ENCODE results near the gene LST1.
A peak's percentile ranks its signal among the peaks of the same experiment; 100 is the strongest.

Gene LST1

DNA sequence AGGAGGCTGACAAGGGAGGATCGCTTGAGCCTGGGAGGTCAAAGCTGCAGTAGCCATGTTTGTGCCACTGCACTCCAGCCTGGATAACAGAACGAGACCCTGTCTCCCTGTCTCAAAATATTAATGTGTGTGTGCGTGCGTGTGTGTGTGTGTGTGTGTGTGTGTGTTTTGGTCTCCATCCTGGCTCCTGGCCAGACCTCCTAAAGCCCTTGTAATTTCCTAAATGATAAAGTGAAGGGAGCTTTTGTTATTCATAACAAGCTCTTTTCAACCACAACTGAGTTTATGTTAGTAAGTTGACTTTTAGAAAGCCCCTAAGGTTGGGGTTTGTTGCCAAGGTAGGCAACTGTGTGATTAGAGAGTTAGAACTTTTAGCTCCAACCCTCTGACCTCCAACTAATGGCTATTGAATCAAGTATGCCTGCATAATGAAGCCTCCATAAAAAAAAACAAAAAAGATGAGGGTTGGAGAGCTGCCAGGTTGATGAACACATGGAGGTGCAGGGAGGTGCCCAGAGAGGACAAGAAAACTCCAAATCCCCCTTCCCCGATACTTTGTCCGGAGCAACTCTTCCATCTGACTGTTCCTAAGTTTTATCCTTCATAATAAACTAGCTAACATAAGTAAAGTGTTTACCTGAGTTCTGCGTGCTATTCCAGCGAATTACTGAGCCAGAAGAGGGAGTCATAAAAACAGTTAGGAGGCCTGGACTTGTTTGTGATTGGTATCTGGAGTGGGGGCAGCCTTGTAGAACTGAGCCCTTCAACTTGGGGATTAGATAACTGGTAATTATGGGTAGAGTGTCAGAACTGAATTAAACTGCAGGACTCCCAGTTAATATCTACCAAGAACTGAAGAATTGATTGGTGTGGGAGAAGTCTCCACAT lies 23.7 kb downstream of the LST1 start:
- H2AK5ac ChIP-seq (ENCODE audit: low read length), result no peak overlapping the region
- no peak overlapping the region for H3K4ac ChIP-seq (ENCODE audit: low read depth, low read length)
- no peak overlapping the region for H4K5ac ChIP-seq (ENCODE audit: low read length)
- no peaks in the 10 kb centered on the region for H3K27me3 ChIP-seq (ENCODE audit: insufficient read depth, low read length, poor library complexity)
- no peak overlapping the region for H3K23ac ChIP-seq (ENCODE audit: low read length)
- no peak overlapping the region for H2BK120ac ChIP-seq (ENCODE audit: low read depth, low read length)
- H2BK15ac ChIP-seq (replicated peaks; ENCODE audit: low read depth), result no peak overlapping the region
- no peaks in the 10 kb centered on the region for H3K79me1 ChIP-seq (ENCODE audit: low read length)
- no peak overlapping the region for H3K4me2 ChIP-seq (ENCODE audit: low read length)
- no peak overlapping the region for H3K9ac ChIP-seq (ENCODE audit: low read length)
- H2BK5ac ChIP-seq (ENCODE audit: low read length), result no peak overlapping the region
- H3K27ac ChIP-seq (ENCODE audit: low read depth, low read length), result no peak overlapping the region
- no peak overlapping the region for H4K8ac ChIP-seq (ENCODE audit: low read depth, low read length)
- no CpG with 5 or more reads among the region's 8 CpGs for WGBS (ENCODE audit: extremely low coverage, insufficient coverage, low lambda C conversion rate)
- no peak overlapping the region for H3K4me3 ChIP-seq (ENCODE audit: low read length)
- H3K79me2 ChIP-seq (ENCODE audit: control insufficient read depth, insufficient read depth, low read length), result no peaks in the 10 kb centered on the region
- peaks cover 2% of the 10 kb centered on the region for H3K4me1 ChIP-seq (ENCODE audit: control insufficient read depth, low read depth, low read length)
- peak overlapping the region; percentile 17 for H3K56ac ChIP-seq (ENCODE audit: low read length)
- no peak overlapping the region for H3K18ac ChIP-seq (ENCODE audit: low read length)
- no peak for DNase-seq
- H3K36me3 ChIP-seq (ENCODE audit: control insufficient read depth, insufficient read depth, low read length), result no peaks in the 10 kb centered on the region

GRCh38 chr6:31610968-31611367 lies 24.9 kb downstream of the LST1 start:
- Histone ChIP-seq H3K36me3 (ENCODE audit: control insufficient read depth, insufficient read depth, low read length) (no peaks in the 10 kb centered on the region), H3K79me2 (ENCODE audit: control insufficient read depth, insufficient read depth, low read length) (no peaks in the 10 kb centered on the region), H3K18ac (ENCODE audit: low read length) (no peak overlapping the region), H3K4me1 (ENCODE audit: control insufficient read depth, low read depth, low read length) (peaks cover 10% of the 10 kb centered on the region), H2BK120ac (ENCODE audit: low read depth, low read length) (no peak overlapping the region), H3K27ac (ENCODE audit: low read depth, low read length) (no peak overlapping the region), H4K5ac (ENCODE audit: low read length) (no peak overlapping the region), H3K4me3 (ENCODE audit: low read length) (no peak overlapping the region), H4K8ac (ENCODE audit: low read depth, low read length) (no peak overlapping the region), H2AK5ac (ENCODE audit: low read length) (no peak overlapping the region), H3K4me2 (ENCODE audit: low read length) (no peak overlapping the region), H2BK5ac (ENCODE audit: low read length) (no peak overlapping the region), H2BK15ac (replicated peaks; ENCODE audit: low read depth) (no peak overlapping the region), H3K4ac (ENCODE audit: low read depth, low read length) (no peak overlapping the region), H3K27me3 (ENCODE audit: insufficient read depth, low read length, poor library complexity) (no peaks in the 10 kb centered on the region), H3K9ac (ENCODE audit: low read length) (no peak overlapping the region), H3K79me1 (ENCODE audit: low read length) (no peaks in the 10 kb centered on the region), H3K23ac (ENCODE audit: low read length) (no peak overlapping the region), H3K56ac (ENCODE audit: low read length) (no peak overlapping the region)
- DNase-seq, result no peak
- no CpG with 5 or more reads among the region's 4 CpGs for WGBS (ENCODE audit: extremely low coverage, insufficient coverage, low lambda C conversion rate)

DNA sequence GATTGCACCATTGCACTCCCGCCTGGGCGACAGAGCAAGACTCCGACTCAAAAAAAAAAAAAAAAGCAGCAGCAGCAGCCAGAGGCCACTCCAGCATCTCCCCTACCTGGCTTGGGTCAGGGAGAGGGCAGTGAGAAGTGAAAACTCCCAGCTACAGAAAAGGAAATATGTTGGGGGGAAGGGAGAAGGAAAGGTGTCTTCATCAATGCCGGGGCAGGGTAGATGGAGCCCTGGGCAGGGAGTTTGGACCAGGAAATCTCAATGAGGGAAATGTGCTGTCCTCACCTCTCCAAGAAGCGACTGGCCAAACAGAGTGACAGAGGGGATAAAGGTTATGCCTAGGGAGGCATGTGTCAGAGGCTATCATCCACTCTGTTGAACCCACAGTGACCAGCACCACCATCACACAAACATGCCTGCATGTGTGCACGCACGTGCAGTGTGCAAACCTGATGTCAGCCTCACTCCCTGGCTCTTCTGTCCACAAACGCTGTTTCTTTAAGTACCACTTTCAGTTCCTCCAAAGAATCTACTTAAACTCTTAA lies 28.1 kb downstream of the LST1 start:
- no peak overlapping the region for H3K18ac ChIP-seq (ENCODE audit: low read length)
- peaks cover 8% of the 10 kb centered on the region for H3K4me1 ChIP-seq (ENCODE audit: control insufficient read depth, low read depth, low read length)
- H3K56ac ChIP-seq (ENCODE audit: low read length), result no peak overlapping the region
- H3K27ac ChIP-seq (ENCODE audit: low read depth, low read length), result no peak overlapping the region
- no peaks in the 10 kb centered on the region for H3K79me2 ChIP-seq (ENCODE audit: control insufficient read depth, insufficient read depth, low read length)
- no peaks in the 10 kb centered on the region for H3K79me1 ChIP-seq (ENCODE audit: low read length)
- H4K5ac ChIP-seq (ENCODE audit: low read length), result no peak overlapping the region
- no peak overlapping the region for H3K9ac ChIP-seq (ENCODE audit: low read length)
- no peak overlapping the region for H3K4ac ChIP-seq (ENCODE audit: low read depth, low read length)
- no peak overlapping the region for H2BK15ac ChIP-seq (replicated peaks; ENCODE audit: low read depth)
- H2BK120ac ChIP-seq (ENCODE audit: low read depth, low read length), result no peak overlapping the region
- no peak overlapping the region for H3K4me2 ChIP-seq (ENCODE audit: low read length)
- H3K4me3 ChIP-seq (ENCODE audit: low read length), result no peak overlapping the region
- no peak overlapping the region for H2BK5ac ChIP-seq (ENCODE audit: low read length)
- WGBS (ENCODE audit: extremely low coverage, insufficient coverage, low lambda C conversion rate), result no CpG with 5 or more reads among the region's 8 CpGs
- no peaks in the 10 kb centered on the region for H3K36me3 ChIP-seq (ENCODE audit: control insufficient read depth, insufficient read depth, low read length)
- H4K8ac ChIP-seq (ENCODE audit: low read depth, low read length), result no peak overlapping the region
- H3K23ac ChIP-seq (ENCODE audit: low read length), result no peak overlapping the region
- H2AK5ac ChIP-seq (ENCODE audit: low read length), result no peak overlapping the region
- H3K27me3 ChIP-seq (ENCODE audit: insufficient read depth, low read length, poor library complexity), result no peaks in the 10 kb centered on the region
- DNase-seq, result no peak

DNA sequence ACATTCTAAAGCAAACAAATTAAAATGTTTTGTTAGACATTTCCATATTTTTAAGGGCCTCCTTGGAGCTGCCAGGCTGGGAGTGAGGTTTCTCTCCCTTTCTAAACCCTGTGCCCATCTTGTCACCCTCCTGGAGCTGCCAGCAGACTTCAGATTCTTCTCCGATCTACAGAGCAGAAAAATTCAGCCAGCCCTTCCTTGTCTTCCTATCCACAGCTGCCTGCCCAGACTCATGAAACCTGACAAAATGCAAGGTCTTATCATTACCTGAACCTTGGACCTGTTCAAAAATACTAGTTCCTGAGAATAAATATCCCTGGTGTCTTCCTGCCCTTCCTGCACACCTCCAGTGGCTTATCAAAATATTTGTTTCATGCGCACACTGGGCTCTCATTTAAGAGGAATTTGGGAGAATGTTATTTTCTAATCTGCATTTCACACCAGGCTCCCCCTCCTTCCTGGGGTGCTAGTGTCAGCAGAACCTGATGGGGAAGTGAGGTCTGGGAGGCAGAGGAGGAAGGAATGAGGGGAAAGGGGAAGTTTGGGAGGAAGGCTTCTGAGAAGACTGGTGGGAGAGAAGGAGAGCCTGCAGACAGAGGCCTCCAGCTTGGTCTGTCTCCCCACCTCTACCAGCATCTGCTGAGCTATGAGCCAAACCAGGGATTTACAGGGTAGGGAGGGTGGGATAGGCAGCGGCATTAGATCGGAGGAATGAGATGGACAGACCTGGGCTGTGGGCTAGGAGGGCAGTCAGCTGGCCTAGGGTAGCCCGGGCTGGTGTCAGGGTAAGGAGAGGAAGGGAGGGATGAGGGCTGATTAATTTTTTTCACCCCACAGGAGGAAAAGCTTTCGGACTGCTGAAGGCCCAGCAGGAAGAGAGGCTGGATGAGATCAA lies 28.9 kb downstream of the LST1 start, which contains the start of gene AIF1:
TSS of gene AIF1 (plus strand) at position 551 of the 895 bp plus-strand sequence. CDS start at position 647, 96 bp downstream.
- Histone ChIP-seq H3K27ac (ENCODE audit: low read depth, low read length) (no peak within 1 kb of the TSS), H3K79me1 (ENCODE audit: low read length) (no peaks in the 10 kb centered on the region), H3K18ac (ENCODE audit: low read length) (no peak within 1 kb of the TSS), H3K36me3 (ENCODE audit: control insufficient read depth, insufficient read depth, low read length) (no peaks in the 10 kb centered on the region), H2BK15ac (replicated peaks; ENCODE audit: low read depth) (no peak within 1 kb of the TSS), H3K4ac (ENCODE audit: low read depth, low read length) (no peak within 1 kb of the TSS), H4K5ac (ENCODE audit: low read length) (no peak within 1 kb of the TSS), H3K23ac (ENCODE audit: low read length) (no peak within 1 kb of the TSS), H2BK120ac (ENCODE audit: low read depth, low read length) (no peak within 1 kb of the TSS), H4K8ac (ENCODE audit: low read depth, low read length) (no peak within 1 kb of the TSS), H3K56ac (ENCODE audit: low read length) (peak within 1 kb of the TSS; percentile 67), H3K4me2 (ENCODE audit: low read length) (no peak within 1 kb of the TSS), H3K4me1 (ENCODE audit: control insufficient read depth, low read depth, low read length) (peaks cover 8% of the 10 kb centered on the region), H2BK5ac (ENCODE audit: low read length) (peak within 1 kb of the TSS; percentile 9), H3K9ac (ENCODE audit: low read length) (peak within 1 kb of the TSS; percentile 12), H3K4me3 (ENCODE audit: low read length) (no peak within 1 kb of the TSS), H3K79me2 (ENCODE audit: control insufficient read depth, insufficient read depth, low read length) (no peaks in the 10 kb centered on the region), H3K27me3 (ENCODE audit: insufficient read depth, low read length, poor library complexity) (no peaks in the 10 kb centered on the region), H2AK5ac (ENCODE audit: low read length) (no peak within 1 kb of the TSS)
- no CpG with 5 or more reads among the region's 6 CpGs for WGBS (ENCODE audit: extremely low coverage, insufficient coverage, low lambda C conversion rate)
- no peak for DNase-seq

DNA sequence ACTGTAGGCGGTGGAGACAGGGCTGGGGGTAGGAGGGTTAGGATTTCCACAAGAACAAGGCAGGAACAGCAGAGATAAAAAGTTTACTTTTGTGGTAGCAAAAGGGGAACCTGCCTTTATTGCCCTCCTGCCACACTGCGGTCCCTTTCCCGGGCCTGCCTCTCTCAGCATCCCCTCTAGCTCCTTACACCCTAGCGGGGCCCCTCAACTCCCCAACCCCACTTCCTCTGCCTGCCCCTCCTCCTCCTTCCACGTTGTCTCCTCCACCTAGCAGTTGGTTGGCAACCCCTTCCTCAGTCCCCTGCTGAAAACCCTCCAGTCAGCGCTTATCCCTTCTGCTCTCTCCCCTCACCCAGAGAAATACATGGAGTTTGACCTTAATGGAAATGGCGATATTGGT lies 29.7 kb downstream of the LST1 start:
- H3K27ac ChIP-seq (ENCODE audit: low read depth, low read length), result no peak overlapping the region
- H3K4me1 ChIP-seq (ENCODE audit: control insufficient read depth, low read depth, low read length), result peaks cover 8% of the 10 kb centered on the region
- no peak overlapping the region for H2BK5ac ChIP-seq (ENCODE audit: low read length)
- no peak for DNase-seq
- no peak overlapping the region for H3K18ac ChIP-seq (ENCODE audit: low read length)
- no peak overlapping the region for H3K23ac ChIP-seq (ENCODE audit: low read length)
- H2BK120ac ChIP-seq (ENCODE audit: low read depth, low read length), result no peak overlapping the region
- H3K36me3 ChIP-seq (ENCODE audit: control insufficient read depth, insufficient read depth, low read length), result no peaks in the 10 kb centered on the region
- H3K4ac ChIP-seq (ENCODE audit: low read depth, low read length), result no peak overlapping the region
- peak overlapping the region; percentile 12 for H3K9ac ChIP-seq (ENCODE audit: low read length)
- H2BK15ac ChIP-seq (replicated peaks; ENCODE audit: low read depth), result no peak overlapping the region
- no peaks in the 10 kb centered on the region for H3K79me2 ChIP-seq (ENCODE audit: control insufficient read depth, insufficient read depth, low read length)
- H3K4me2 ChIP-seq (ENCODE audit: low read length), result no peak overlapping the region
- no CpG with 5 or more reads among the region's 7 CpGs for WGBS (ENCODE audit: extremely low coverage, insufficient coverage, low lambda C conversion rate)
- no peaks in the 10 kb centered on the region for H3K79me1 ChIP-seq (ENCODE audit: low read length)
- H4K8ac ChIP-seq (ENCODE audit: low read depth, low read length), result no peak overlapping the region
- no peak overlapping the region for H2AK5ac ChIP-seq (ENCODE audit: low read length)
- no peaks in the 10 kb centered on the region for H3K27me3 ChIP-seq (ENCODE audit: insufficient read depth, low read length, poor library complexity)
- no peak overlapping the region for H3K4me3 ChIP-seq (ENCODE audit: low read length)
- H4K5ac ChIP-seq (ENCODE audit: low read length), result no peak overlapping the region
- peak overlapping the region; percentile 67 for H3K56ac ChIP-seq (ENCODE audit: low read length)
